HFFc6 (cell line): ENCODE measurements around the gene MBD5. TPM values are rescaled to one million over a fixed set of nuclear protein-coding genes. Genes with fewer than 3 reads are reported as not detected.

Experiments used
- DNase-seq: peaks from one replicate; pipeline ENCODE4 v3.0.0-alpha.2; 2018
- H3K27ac Mint-ChIP-seq: 2 replicates; pipeline ENCODE4 v1.8.0; 2020; ENCODE audit warnings: mild to moderate bottlenecking, mixed read lengths
- H3K27me3 Mint-ChIP-seq: 2 replicates; pipeline ENCODE4 v1.8.0; 2021; ENCODE audit warnings: mild to moderate bottlenecking, moderate library complexity, mixed read lengths; ENCODE audit not compliant: insufficient read depth
- H3K36me3 Mint-ChIP-seq: 2 replicates; pipeline ENCODE4 v1.8.0; 2021; ENCODE audit warnings: low read depth, mixed read lengths
- H3K4me1 Mint-ChIP-seq: 2 replicates; pipeline ENCODE4 v1.8.0; 2020; ENCODE audit warnings: low read depth, mixed read lengths
- H3K4me3 Mint-ChIP-seq: 2 replicates; pipeline ENCODE4 v1.8.0; 2020; ENCODE audit warnings: mild to moderate bottlenecking, moderate library complexity, mixed read lengths
- H3K9me3 Mint-ChIP-seq: 2 replicates; pipeline ENCODE4 v1.8.0; 2020; ENCODE audit warnings: mild to moderate bottlenecking, mixed read lengths
- CTCF ChIP-seq: fragments of 200-600 bp; sonication (generic); IDR thresholded peaks from 2 replicates; pipeline ENCODE4 v1.5.0; 2021; ENCODE audit warnings: antibody characterized with exemption, mild to moderate bottlenecking
- total RNA-seq, 6 experiments: library from RNA; stranded (reverse); fragmentation: NEBNext Ultra II Directional; extraction: Animal tissue kit (Norgen Biotek cat#: 25700); gene quantifications; 2 replicates in 1 of 6; 3 replicates in 5 of 6; pipeline ENCODE4 v1.2.3, GENCODE V29; 2021

MBD5 gene
- total RNA-seq, 6 experiments from 2014 or later = 29.1 to 41.0 (median 35.0) TPM

- H3K4me3 Mint-ChIP-seq = no peak overlapping the region
- TF ChIP-seq CTCF = no peak
- DNase-seq = no peak
- no peaks in the 10 kb centered on the region for H3K36me3 Mint-ChIP-seq
- no peak overlapping the region for H3K27ac Mint-ChIP-seq
- peaks cover 34% of the 10 kb centered on the region for H3K4me1 Mint-ChIP-seq
- no peaks in the 10 kb centered on the region; the same call in none of the 2 replicates for H3K27me3 Mint-ChIP-seq
- H3K9me3 Mint-ChIP-seq = no peaks in the 10 kb centered on the region
Measured at GRCh38 chr2:148301362-148301761, 280.5 kb downstream of the MBD5 start.

GRCh38 chr2:148302526-148302925 lies 281.6 kb downstream of the MBD5 start:
- peaks cover 31% of the 10 kb centered on the region for H3K4me1 Mint-ChIP-seq
- no peak overlapping the region for H3K4me3 Mint-ChIP-seq
- H3K27me3 Mint-ChIP-seq = no peaks in the 10 kb centered on the region; the same call in none of the 2 replicates
- H3K9me3 Mint-ChIP-seq = no peaks in the 10 kb centered on the region
- TF ChIP-seq CTCF = no peak
- no peaks in the 10 kb centered on the region for H3K36me3 Mint-ChIP-seq
- no peak for DNase-seq
- H3K27ac Mint-ChIP-seq = no peak overlapping the region

- Mint-ChIP-seq H3K4me1 (peaks cover 25% of the 10 kb centered on the region), H3K9me3 (no peaks in the 10 kb centered on the region), H3K27me3 (no peaks in the 10 kb centered on the region; the same call in none of the 2 replicates), H3K4me3 (no peak overlapping the region), H3K27ac (no peak overlapping the region), H3K36me3 (no peaks in the 10 kb centered on the region)
- no peak for TF ChIP-seq CTCF
- no peak for DNase-seq
Measured at GRCh38 chr2:148303161-148303560, 282.3 kb downstream of the MBD5 start.

GRCh38 chr2:148305476-148305875 lies 284.6 kb downstream of the MBD5 start:
- Mint-ChIP-seq H3K36me3 (no peaks in the 10 kb centered on the region), H3K9me3 (no peaks in the 10 kb centered on the region), H3K4me3 (no peak overlapping the region), H3K4me1 (peaks cover 11% of the 10 kb centered on the region), H3K27ac (no peak overlapping the region), H3K27me3 (no peaks in the 10 kb centered on the region; the same call in 1 of the 2 replicates)
- DNase-seq = no peak
- no peak for TF ChIP-seq CTCF

- no peak for TF ChIP-seq CTCF
- no peaks in the 10 kb centered on the region for H3K36me3 Mint-ChIP-seq
- H3K27me3 Mint-ChIP-seq = no peaks in the 10 kb centered on the region; the same call in 1 of the 2 replicates
- H3K4me3 Mint-ChIP-seq = no peak overlapping the region
- no peak overlapping the region for H3K27ac Mint-ChIP-seq
- no peak for DNase-seq
- H3K4me1 Mint-ChIP-seq = peaks cover 5% of the 10 kb centered on the region
- no peaks in the 10 kb centered on the region for H3K9me3 Mint-ChIP-seq
Measured at GRCh38 chr2:148306027-148306426, 285.1 kb downstream of the MBD5 start.

- no peaks in the 10 kb centered on the region for H3K9me3 Mint-ChIP-seq
- H3K4me1 Mint-ChIP-seq = no peaks in the 10 kb centered on the region
- H3K27ac Mint-ChIP-seq = no peak overlapping the region
- no peaks in the 10 kb centered on the region; the same call in 1 of the 2 replicates for H3K27me3 Mint-ChIP-seq
- no peak overlapping the region for H3K4me3 Mint-ChIP-seq
- DNase-seq = no peak
- TF ChIP-seq CTCF = no peak
- H3K36me3 Mint-ChIP-seq = peaks cover 14% of the 10 kb centered on the region; the same call in 1 of the 2 replicates
Measured at GRCh38 chr2:148317598-148317997, 296.7 kb downstream of the MBD5 start.
